Neural cell (in vitro differentiated cells): ENCODE data around the gene LEMD2. TPM values are rescaled to one million over a fixed set of nuclear protein-coding genes. Genes with fewer than 3 reads are reported as not detected.

ENCODE experiments used
- H2AFZ ChIP-seq: fragments of 200-600, 300-800 bp; sonication (generic), shearing (Covaris generic); 2 replicates; pipeline ENCODE4 v1.6.0; 2014; ENCODE audit warnings: low read depth, mild to moderate bottlenecking, antibody characterized with exemption, low read length, moderate library complexity
- H3F3A ChIP-seq: fragments of 200-600 bp; shearing (Covaris generic); 2 replicates; pipeline ENCODE4 v1.6.1; 2016; ENCODE audit warnings: mild to moderate bottlenecking, moderate library complexity, mixed read lengths, antibody characterized with exemption, low read length; ENCODE audit not compliant: insufficient read depth, poor library complexity, severe bottlenecking
- H3K27ac ChIP-seq: fragments of 200-600, 300-800 bp; sonication (generic), shearing (Covaris generic); 2 replicates; pipeline ENCODE4 v1.5.1; 2014; ENCODE audit warnings: mild to moderate bottlenecking, low read length, moderate library complexity
- H3K27me3 ChIP-seq: fragments of 300-800, 200-600 bp; sonication (generic), shearing (Covaris generic); 2 replicates; pipeline ENCODE4 v1.6.0; 2014; ENCODE audit warnings: mild to moderate bottlenecking, low read depth, low read length, moderate library complexity; ENCODE audit not compliant: insufficient read depth
- H3K36me3 ChIP-seq: fragments of 300-800, 200-600 bp; sonication (generic), shearing (Covaris generic); 2 replicates; pipeline ENCODE4 v1.5.1; 2014; ENCODE audit warnings: mild to moderate bottlenecking, antibody characterized with exemption, low read length, moderate library complexity; ENCODE audit not compliant: insufficient read depth
- H3K4me2 ChIP-seq: fragments of 300-800, 200-600 bp; sonication (generic), shearing (Covaris generic); 2 replicates; pipeline ENCODE4 v1.6.0; 2014; ENCODE audit warnings: mild to moderate bottlenecking, low read length
- H3K4me3 ChIP-seq: fragments of 300-800, 200-600 bp; sonication (generic), shearing (Covaris generic); 2 replicates; pipeline ENCODE4 v1.5.1; 2014; ENCODE audit warnings: mild to moderate bottlenecking, low read length, moderate library complexity
- H3K79me2 ChIP-seq: fragments of 200-600 bp; shearing (Covaris generic); replicated peaks from 2 replicates; pipeline ENCODE4 v1.6.0; 2014; ENCODE audit warnings: mild to moderate bottlenecking, low read length, moderate library complexity; ENCODE audit not compliant: insufficient read depth
- H3K9ac ChIP-seq: fragments of 300-800, 200-600 bp; sonication (generic), shearing (Covaris generic); 2 replicates; pipeline ENCODE4 v1.6.1; 2016; ENCODE audit warnings: mild to moderate bottlenecking, low read length, mixed read lengths
- H3K9me2 ChIP-seq: fragments of 200-600 bp; shearing (Covaris generic); 2 replicates; pipeline ENCODE4 v1.6.1; 2016; ENCODE audit warnings: mild to moderate bottlenecking, low read length, mixed read lengths; ENCODE audit not compliant: insufficient read depth
- H3K9me3 ChIP-seq: fragments of 200-600, 300-800 bp; sonication (generic), shearing (Covaris generic); 2 replicates; pipeline ENCODE4 v1.6.1; 2016; ENCODE audit warnings: mild to moderate bottlenecking, mixed run types, low read length, moderate library complexity, mixed read lengths
- H4K20me1 ChIP-seq: fragments of 200-600 bp; shearing (Covaris generic); 2 replicates; pipeline ENCODE4 v1.6.1; 2016; ENCODE audit warnings: mild to moderate bottlenecking, mixed run types; ENCODE audit not compliant: insufficient read depth
- CTCF ChIP-seq: fragments of 450-650 bp; IDR thresholded peaks from 2 replicates; pipeline ENCODE4 v1.5.1; 2014; ENCODE audit warnings: antibody characterized with exemption, mild to moderate bottlenecking, moderate library complexity; ENCODE audit not compliant: poor library complexity, severe bottlenecking
- EP300 ChIP-seq: fragments of 450-650 bp; conservative IDR thresholded peaks from 2 replicates; pipeline ENCODE4 v1.6.1; 2014; ENCODE audit warnings: antibody characterized with exemption, mild to moderate bottlenecking, moderate library complexity; ENCODE audit not compliant: poor library complexity, severe bottlenecking
- EZH2 ChIP-seq: fragments of 200-600, 300-800 bp; shearing (Covaris generic), sonication (generic); IDR thresholded peaks from 2 replicates; pipeline ENCODE4 v1.6.1; 2014; ENCODE audit warnings: antibody characterized with exemption, low read length, borderline replicate concordance, mild to moderate bottlenecking; ENCODE audit not compliant: insufficient read depth, poor library complexity, severe bottlenecking
- MXI1 ChIP-seq: fragments of 450-650 bp; conservative IDR thresholded peaks from 2 replicates; pipeline ENCODE4 v1.6.1; 2014; ENCODE audit warnings: antibody characterized with exemption, mild to moderate bottlenecking; ENCODE audit not compliant: poor library complexity, severe bottlenecking
- POLR2AphosphoS5 ChIP-seq: IDR thresholded peaks from 2 replicates; pipeline ENCODE4 v1.6.1; 2012
- RAD21 ChIP-seq: fragments of 450-650 bp; conservative IDR thresholded peaks from 2 replicates; pipeline ENCODE4 v1.6.1; 2014; ENCODE audit warnings: antibody characterized with exemption, mild to moderate bottlenecking, moderate library complexity
- REST ChIP-seq: IDR thresholded peaks from 2 replicates; pipeline ENCODE4 v1.6.1; 2012; ENCODE audit warnings: borderline replicate concordance
- SMC3 ChIP-seq: fragments of 450-650 bp; conservative IDR thresholded peaks from 2 replicates; pipeline ENCODE4 v1.6.1; 2014; ENCODE audit warnings: antibody characterized with exemption, mild to moderate bottlenecking, moderate library complexity; ENCODE audit not compliant: poor library complexity
- TAF1 ChIP-seq: IDR thresholded peaks from 2 replicates; pipeline ENCODE4 v1.6.1; 2012; ENCODE audit warnings: low read depth
- polyA plus RNA-seq: library from polyadenylated mRNA; depleted of rRNA; stranded (reverse); fragments of >200 nt; gene quantifications from 2 replicates; pipeline ENCODE4 v1.2.3, GENCODE V29; 2014

Gene LEMD2
- polyA plus RNA-seq, 1 donor from 2014 or later = 84.6 TPM

GRCh38 chr6:33748841-33749240 lies 40.1 kb downstream of the LEMD2 start:
- Histone ChIP-seq H3K9me3 (no peaks in the 10 kb centered on the region), H3K9me2 (no peaks in the 10 kb centered on the region), H3K79me2 (no peaks in the 10 kb centered on the region), H3F3A (no peaks in the 10 kb centered on the region), H3K27ac (no peak overlapping the region), H3K36me3 (no peaks in the 10 kb centered on the region), H3K27me3 (no peaks in the 10 kb centered on the region), H3K4me2 (no peak overlapping the region), H4K20me1 (no peaks in the 10 kb centered on the region), H3K9ac (no peak overlapping the region), H2AFZ (no peak overlapping the region), H3K4me3 (no peak overlapping the region)
- TF ChIP-seq CTCF = no peak
- TF ChIP-seq EZH2 = no peak
- no peak for TF ChIP-seq RAD21
- TF ChIP-seq TAF1 = no peak
- TF ChIP-seq MXI1 = no peak
- TF ChIP-seq EP300 = no peak
- TF ChIP-seq REST = no peak
- TF ChIP-seq POLR2AphosphoS5 = no peak
- no peak for TF ChIP-seq SMC3

- no peaks in the 10 kb centered on the region for H3K9me2 ChIP-seq
- H3K4me2 ChIP-seq = no peak overlapping the region
- no peak overlapping the region for H3K9ac ChIP-seq
- no peaks in the 10 kb centered on the region for H3F3A ChIP-seq
- TF ChIP-seq CTCF = no peak
- no peak for TF ChIP-seq SMC3
- no peak for TF ChIP-seq MXI1
- no peak for TF ChIP-seq TAF1
- no peak for TF ChIP-seq POLR2AphosphoS5
- TF ChIP-seq REST = no peak
- TF ChIP-seq EP300 = no peak
- TF ChIP-seq EZH2 = no peak
- no peak for TF ChIP-seq RAD21
- H3K4me3 ChIP-seq = no peak overlapping the region
- no peaks in the 10 kb centered on the region for H3K27me3 ChIP-seq
- no peak overlapping the region for H3K27ac ChIP-seq
- no peaks in the 10 kb centered on the region for H3K9me3 ChIP-seq
- H4K20me1 ChIP-seq = no peaks in the 10 kb centered on the region
- no peaks in the 10 kb centered on the region for H3K36me3 ChIP-seq
- H3K79me2 ChIP-seq = no peaks in the 10 kb centered on the region
- no peak overlapping the region for H2AFZ ChIP-seq
Observed at GRCh38 chr6:33747823-33748222, 41.1 kb downstream of the LEMD2 start.
